Testis (tissue), 5 donors: ENCODE data around the gene MNDA. TPM values are rescaled to one million over a fixed set of nuclear protein-coding genes. Genes with fewer than 3 reads are reported as not detected.

ENCODE experiments used
- DNase-seq: peaks from one replicate; pipeline ENCODE4 v3.0.0-alpha.2; 2019
- H3K27ac ChIP-seq, 2 donors: fragments of 200-600 bp; sonication (generic); one replicate each; pipeline ENCODE4 v1.5.1; 2019
- H3K27me3 ChIP-seq: fragments of 200-600 bp; sonication (generic); one replicate; pipeline ENCODE4 v1.5.1; 2019
- H3K36me3 ChIP-seq: fragments of 200-600 bp; sonication (generic); one replicate; pipeline ENCODE4 v1.5.1; 2017; ENCODE audit warnings: low read depth; ENCODE audit errors: missing control alignments
- H3K4me1 ChIP-seq: fragments of 200-600 bp; sonication (generic); one replicate; pipeline ENCODE4 v1.5.1; 2019
- H3K4me3 ChIP-seq, 2 donors: fragments of 200-600 bp; sonication (generic); one replicate each; pipeline ENCODE4 v1.5.1; 2017 to 2019
- H3K9me3 ChIP-seq: fragments of 200-600 bp; sonication (generic); one replicate; pipeline ENCODE4 v1.5.1; 2017
- CTCF ChIP-seq, 3 experiments: fragments of 450-650 bp in 2 of 3; fragments of 200-600 bp in 1 of 3; sonication (generic) in 1 of 3; IDR thresholded peaks; one replicate each; pipeline ENCODE4 v1.5.1; 2016 to 2019; ENCODE audit warnings: antibody characterized with exemption in 3 of 3, mild to moderate bottlenecking in 2 of 3, moderate library complexity in 1 of 3
- POLR2A ChIP-seq: fragments of 450-650 bp; IDR thresholded peaks from one replicate; pipeline ENCODE4 v1.6.1; 2017; ENCODE audit warnings: antibody characterized with exemption, mild to moderate bottlenecking, moderate library complexity
- WGBS, 2 donors: methylation state at CpG; one replicate each; pipeline ENCODE4 v1.1.5; 2018; 5-methylcytosine and 5-hydroxymethylcytosine counted together
- intact Hi-C: fragments of 100-400 bp; cut with DNase I; formaldehyde crosslinking; loops from one replicate; pipeline ENCODE4 v1.15.1; 2023; ENCODE audit warnings: low total_unique reads
- long read RNA-seq, 2 donors: transcript quantifications; one replicate each; lab custom pipeline, GENCODE V29; 2026
- polyA plus RNA-seq: library from polyadenylated mRNA; stranded (reverse); fragments of 350-450 nt; fragmentation: Illumina TruSeq; extraction: RNeasy Lipid Tissue Mini Kit (QIAGEN cat#74804); gene quantifications from one replicate; pipeline ENCODE4 v1.2.3, GENCODE V29; 2014; ENCODE audit warnings: low read depth, low replicate concordance; ENCODE audit not compliant: insufficient read depth
- total RNA-seq, 2 donors: library from RNA; depleted of rRNA; stranded (reverse); fragments of >200 nt; gene quantifications; one replicate each; pipeline ENCODE4 v1.2.3, GENCODE V29; 2016

Gene MNDA
- total RNA-seq, result 10 to 100 TPM; 11.5 to 12.8 TPM
- 6.8 TPM for polyA plus RNA-seq
- long read RNA-seq, donor 1, partial matches to known transcripts, result 0 of 4 reads
- long read RNA-seq, donor 1, other reads (novel, unspliced or antisense), result 0 of 4 reads
- long read RNA-seq, donor 2, partial matches to known transcripts, result 0 of 1 reads
- long read RNA-seq, donor 2, other reads (novel, unspliced or antisense), result 0 of 1 reads

- no peaks in the 10 kb centered on the region for H3K36me3 ChIP-seq
- H3K27ac ChIP-seq, result peak within 1 kb of the TSS; percentile 48 to 62
- intact Hi-C loops, result no loop called here
- H3K27me3 ChIP-seq, result no peaks in the 10 kb centered on the region
- H3K4me1 ChIP-seq, result no peaks in the 10 kb centered on the region
- no peak for TF ChIP-seq CTCF (IDR thresholded peaks at IDR 0.05)
- H3K4me3 ChIP-seq, result peak within 1 kb of the TSS in 1 of 2 donors; percentile 22
- no peak for DNase-seq
- 80 to 82% methylated on average over 5 of the region's 5 CpGs for WGBS, 2 donors
- no peaks in the 10 kb centered on the region for H3K9me3 ChIP-seq
Observed at GRCh38 chr1:158830904-158831507, at the start of gene MNDA. MNDA (plus strand) TSS chr1:158831351; CDS start chr1:158842154, 10,803 bp downstream.

- TF ChIP-seq POLR2A (no peak), CTCF (IDR thresholded peaks at IDR 0.05) (no peak)
- Histone ChIP-seq H3K4me1 (no peaks in the 10 kb centered on the region), H3K36me3 (no peaks in the 10 kb centered on the region), H3K27me3 (no peaks in the 10 kb centered on the region), H3K27ac (no peak overlapping the region), H3K9me3 (no peaks in the 10 kb centered on the region), H3K4me3 (no peak overlapping the region)
- no peak for DNase-seq
- 88% methylated on average over 2 of the region's 2 CpGs for WGBS, 2 donors
- intact Hi-C loops, result no loop called here
Observed at GRCh38 chr1:158793604-158794003, 37.5 kb upstream of the MNDA start.

GRCh38 chr1:158794247-158794646, 36.9 kb upstream of the MNDA start:
- Histone ChIP-seq H3K9me3 (no peaks in the 10 kb centered on the region), H3K36me3 (no peaks in the 10 kb centered on the region), H3K27me3 (no peaks in the 10 kb centered on the region), H3K27ac (no peak overlapping the region), H3K4me3 (no peak overlapping the region), H3K4me1 (no peaks in the 10 kb centered on the region)
- DNase-seq, result no peak
- intact Hi-C loops, result no loop called here
- TF ChIP-seq CTCF (IDR thresholded peaks at IDR 0.05), result no peak
- no peak for TF ChIP-seq POLR2A
- 79 to 88% methylated on average over 6 of the region's 6 CpGs for WGBS, 2 donors

- DNase-seq, result no peak
- Histone ChIP-seq H3K4me1 (no peaks in the 10 kb centered on the region), H3K4me3 (no peak overlapping the region), H3K9me3 (no peaks in the 10 kb centered on the region), H3K36me3 (no peaks in the 10 kb centered on the region), H3K27me3 (no peaks in the 10 kb centered on the region), H3K27ac (no peak overlapping the region)
- no peak for TF ChIP-seq CTCF (IDR thresholded peaks at IDR 0.05)
- 45 to 64% methylated on average over 3 of the region's 3 CpGs for WGBS, 2 donors
- intact Hi-C loops, result no loop called here
Observed at GRCh38 chr1:158798531-158798930, 32.6 kb upstream of the MNDA start.

- intact Hi-C loops, result no loop called here
- Histone ChIP-seq H3K4me1 (no peaks in the 10 kb centered on the region), H3K36me3 (no peaks in the 10 kb centered on the region), H3K27me3 (no peaks in the 10 kb centered on the region), H3K27ac (no peak overlapping the region), H3K9me3 (no peaks in the 10 kb centered on the region), H3K4me3 (no peak overlapping the region)
- WGBS, 2 donors, result 89 to 91% methylated on average over 4 of the region's 4 CpGs
- no peak for DNase-seq
- TF ChIP-seq CTCF (IDR thresholded peaks at IDR 0.05), result no peak
- no peak for TF ChIP-seq POLR2A
Observed at GRCh38 chr1:158799689-158800088, 31.5 kb upstream of the MNDA start.
